Gastrocnemius medialis (tissue), 4 donors: Measurements from ENCODE around the gene DMRTB1.

ENCODE experiments used
- CTCF ChIP-seq, 5 experiments: fragments of 450-650 bp in 3 of 5; fragments of 200-600 bp in 2 of 5; sonication (generic) in 2 of 5; IDR thresholded peaks in 4 of 5; conservative IDR thresholded peaks in 1 of 5; 1 replicate in 4 of 5; 2 replicates in 1 of 5; pipeline ENCODE4 v1.5.1; 2016 to 2019; ENCODE audit warnings: antibody characterized with exemption in 5 of 5, mild to moderate bottlenecking in 3 of 5, moderate library complexity in 3 of 5
- POLR2A ChIP-seq, 2 donors: fragments of 450-650 bp; IDR thresholded peaks; one replicate each; pipeline ENCODE4 v1.6.1; 2017; ENCODE audit warnings: antibody characterized with exemption in 2 of 2, mild to moderate bottlenecking in 2 of 2, moderate library complexity in 2 of 2

DNA sequence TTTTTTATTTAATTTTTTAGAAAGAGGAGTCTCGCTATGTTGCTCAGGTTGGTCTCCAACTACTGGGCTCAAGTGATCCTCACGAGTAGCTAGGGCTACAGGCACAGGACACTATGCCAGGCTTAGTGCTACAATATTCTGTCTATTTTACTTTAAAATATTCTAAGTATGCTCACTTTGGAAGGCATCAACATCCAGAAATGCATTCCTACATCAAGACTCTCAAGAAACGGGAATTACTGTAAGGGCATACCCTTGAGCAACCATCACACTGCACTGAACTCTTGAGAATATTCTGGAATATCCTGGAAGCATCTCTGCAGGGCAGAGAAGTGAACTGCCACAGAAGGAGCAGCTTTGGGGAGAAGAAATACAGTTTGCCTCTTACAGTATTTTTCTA is 565 bp upstream of the DMRTB1 start:
- TF ChIP-seq CTCF (IDR thresholded peaks at IDR 0.05 in 4 of 5, conservative IDR thresholded peaks at IDR 0.05 in 1 of 5), result no peak
- no peak for TF ChIP-seq POLR2A (IDR thresholded peaks at IDR 0.05)
